Subcutaneous abdominal adipose tissue (tissue), 5 donors: ENCODE results near the gene DAAM2.

Source experiments
- H3K27ac ChIP-seq: one replicate; pipeline ENCODE4 v1.7.0; 2013; ENCODE audit warnings: low read depth, mild to moderate bottlenecking, inconsistent platforms, low read length, moderate library complexity
- H3K27me3 ChIP-seq, 5 donors: one replicate each; pipeline ENCODE4 v1.7.0; 2013; ENCODE audit warnings: low read length in 5 of 5, inconsistent platforms in 1 of 5; ENCODE audit not compliant: control insufficient read depth in 5 of 5, insufficient read depth in 4 of 5
- H3K36me3 ChIP-seq, 5 donors: one replicate each; pipeline ENCODE4 v1.7.0; 2013; ENCODE audit warnings: low read length in 5 of 5; ENCODE audit not compliant: control insufficient read depth in 5 of 5, insufficient read depth in 5 of 5
- H3K4me1 ChIP-seq, 5 donors: one replicate each; pipeline ENCODE4 v1.7.0; 2013; ENCODE audit warnings: low read length in 5 of 5, mild to moderate bottlenecking in 3 of 5, moderate library complexity in 1 of 5; ENCODE audit not compliant: control insufficient read depth in 5 of 5, insufficient read depth in 5 of 5
- H3K4me3 ChIP-seq, 5 donors: one replicate each; pipeline ENCODE4 v1.7.0; 2013; ENCODE audit warnings: low read length in 5 of 5, low read depth in 1 of 5
- H3K9ac ChIP-seq, 5 donors: one replicate each; pipeline ENCODE4 v1.7.0; 2013; ENCODE audit warnings: low read length in 5 of 5, mild to moderate bottlenecking in 4 of 5, moderate library complexity in 3 of 5
- H3K9me3 ChIP-seq, 5 donors: one replicate each; pipeline ENCODE4 v1.7.0; 2013; ENCODE audit warnings: low read length in 5 of 5; ENCODE audit not compliant: control insufficient read depth in 5 of 5
- donor health status: healthy.
- donor health status: healthy.
- donor health status: healthy.
- donor health status: healthy.
- donor health status: healthy.

Gene DAAM2

GRCh38 chr6:39852324-39852723 lies 60.1 kb downstream of the DAAM2 start:
- Histone ChIP-seq H3K9me3 (no peaks in the 10 kb centered on the region), H3K9ac (no peak overlapping the region), H3K27ac (peak overlapping the region; percentile 15), H3K4me1 (peaks cover 5 to 77% (median 60%) of the 10 kb centered on the region in 5 donors), H3K36me3 (peaks cover 0 to 11% (median 7%) of the 10 kb centered on the region in 5 donors), H3K27me3 (no peaks in the 10 kb centered on the region), H3K4me3 (peak overlapping the region in 1 of 5 donors; percentile 2)

DNA sequence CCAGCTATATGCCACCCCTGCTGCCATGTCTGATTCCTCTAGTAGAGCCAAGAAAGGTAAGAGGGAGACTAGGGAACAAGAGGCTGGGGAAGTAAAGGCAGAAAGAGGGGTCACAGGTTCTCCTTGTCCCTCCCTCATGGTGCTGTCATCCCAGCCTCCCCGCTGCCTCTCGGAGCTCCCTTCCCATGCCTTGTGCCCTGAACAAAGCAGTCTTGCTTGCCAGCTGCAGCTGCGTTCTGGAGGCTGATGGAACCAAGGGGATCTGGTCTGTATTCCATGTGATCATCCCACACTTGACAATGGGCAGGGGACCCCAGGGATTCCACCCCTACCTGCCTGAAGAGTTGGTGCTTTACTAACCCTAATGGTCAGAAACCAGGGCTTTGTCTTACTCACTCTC lies 61.4 kb downstream of the DAAM2 start:
- Histone ChIP-seq H3K9ac (no peak overlapping the region), H3K4me1 (peaks cover 5 to 69% (median 60%) of the 10 kb centered on the region in 5 donors), H3K27me3 (no peaks in the 10 kb centered on the region), H3K9me3 (no peaks in the 10 kb centered on the region), H3K36me3 (peaks cover under 1 to 22% (median 12%) of the 10 kb centered on the region in 5 donors), H3K27ac (peak overlapping the region; percentile 62), H3K4me3 (no peak overlapping the region)

DNA sequence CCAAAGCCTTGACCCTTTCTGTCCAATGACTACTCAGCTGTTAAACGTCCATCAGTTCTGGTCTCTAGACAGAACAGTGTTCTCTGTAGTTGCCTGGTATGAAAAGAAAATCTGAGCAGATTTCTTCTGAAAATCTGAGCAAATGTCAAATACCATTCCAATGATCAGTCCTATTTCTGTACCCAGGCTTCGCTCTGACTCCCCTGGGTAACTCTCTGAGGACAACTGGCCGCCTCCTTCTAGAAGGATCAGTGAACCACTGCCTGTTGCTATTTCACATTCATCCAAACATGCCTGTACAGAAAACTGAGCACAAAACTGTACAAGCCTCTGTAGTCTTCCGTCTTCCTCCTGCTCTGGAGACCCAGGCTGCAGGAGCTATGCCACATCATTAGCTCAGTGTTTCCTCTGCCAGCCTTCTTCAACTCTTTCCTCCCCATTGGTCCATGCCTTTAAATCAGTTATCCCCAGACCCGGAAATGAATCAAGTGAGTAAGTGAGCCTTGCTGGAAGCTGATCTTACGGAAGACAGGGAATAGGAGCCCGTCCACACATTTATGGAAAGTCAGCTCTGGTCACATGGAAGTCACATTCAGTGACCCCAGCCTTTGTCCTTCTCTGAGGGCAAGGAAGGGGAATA lies 63.3 kb downstream of the DAAM2 start:
- peak overlapping the region; percentile 79 for H3K27ac ChIP-seq
- no peak overlapping the region for H3K4me3 ChIP-seq
- H3K4me1 ChIP-seq: peaks cover 3 to 58% (median 50%) of the 10 kb centered on the region in 5 donors

GRCh38 chr6:39859025-39859424 lies 66.8 kb downstream of the DAAM2 start:
- Histone ChIP-seq H3K4me3 (no peak overlapping the region), H3K27ac (no peak overlapping the region), H3K9me3 (no peaks in the 10 kb centered on the region), H3K27me3 (no peaks in the 10 kb centered on the region), H3K4me1 (peaks cover 0 to 42% (median 35%) of the 10 kb centered on the region in 5 donors), H3K9ac (no peak overlapping the region), H3K36me3 (peaks cover 5 to 48% (median 26%) of the 10 kb centered on the region in 5 donors)

More for the DNA sequence above, 63.3 kb downstream of the DAAM2 start:
- Histone ChIP-seq H3K9ac (peak overlapping the region in 1 of 5 donors; percentile 57), H3K27me3 (no peaks in the 10 kb centered on the region), H3K9me3 (no peaks in the 10 kb centered on the region), H3K36me3 (peaks cover 3 to 32% (median 17%) of the 10 kb centered on the region in 5 donors)

- Histone ChIP-seq H3K9me3 (no peaks in the 10 kb centered on the region), H3K36me3 (peaks cover 5 to 50% (median 23%) of the 10 kb centered on the region in 5 donors), H3K4me1 (peaks cover 0 to 32% (median 18%) of the 10 kb centered on the region in 5 donors), H3K27me3 (no peaks in the 10 kb centered on the region), H3K4me3 (no peak overlapping the region), H3K9ac (no peak overlapping the region), H3K27ac (no peak overlapping the region)
These were observed 69.5 kb downstream of the DAAM2 start for GRCh38 chr6:39861663-39862062.

DNA sequence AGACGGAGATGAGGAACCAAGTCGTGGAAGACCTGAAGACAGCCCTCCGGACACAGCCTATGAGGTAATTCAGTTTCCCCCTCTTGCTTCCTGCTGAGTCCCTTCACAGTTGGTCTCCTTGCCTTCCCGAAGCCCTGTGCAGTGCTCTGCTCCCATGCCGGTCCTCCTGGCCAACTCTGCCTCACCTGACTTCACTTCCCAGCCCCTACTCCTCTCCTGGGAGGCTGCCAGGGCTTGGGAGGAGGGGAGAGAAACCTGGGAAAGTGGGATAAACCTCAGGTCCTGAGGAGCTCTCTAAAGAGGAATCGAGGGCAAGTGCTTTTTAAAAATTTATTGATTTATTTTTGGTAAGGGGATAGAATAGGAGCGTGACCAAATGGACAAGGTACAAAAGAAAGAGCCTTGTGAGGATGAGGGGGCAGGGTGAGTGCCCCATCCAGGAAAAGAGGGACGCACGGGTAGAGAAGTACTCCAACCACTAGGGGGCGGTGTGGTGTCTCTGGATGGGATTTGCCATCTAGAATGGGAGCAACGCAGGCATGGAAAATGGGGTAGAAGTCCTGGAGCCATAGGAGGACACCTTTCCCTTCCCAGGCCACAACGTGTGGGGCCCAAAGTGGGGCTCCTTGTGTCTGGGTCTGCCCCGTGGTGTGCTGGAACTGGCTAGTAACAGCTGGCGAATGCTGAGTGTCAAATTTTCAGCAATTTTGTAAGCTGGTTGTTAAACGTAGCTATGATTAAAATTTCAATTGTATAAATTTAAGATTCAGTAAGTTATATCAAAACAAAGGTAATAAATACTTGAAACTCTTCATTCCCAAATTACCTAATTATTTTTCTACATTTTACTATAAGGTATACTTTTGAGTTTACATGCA lies 73.1 kb downstream of the DAAM2 start:
- H3K27ac ChIP-seq: no peak overlapping the region

DNA sequence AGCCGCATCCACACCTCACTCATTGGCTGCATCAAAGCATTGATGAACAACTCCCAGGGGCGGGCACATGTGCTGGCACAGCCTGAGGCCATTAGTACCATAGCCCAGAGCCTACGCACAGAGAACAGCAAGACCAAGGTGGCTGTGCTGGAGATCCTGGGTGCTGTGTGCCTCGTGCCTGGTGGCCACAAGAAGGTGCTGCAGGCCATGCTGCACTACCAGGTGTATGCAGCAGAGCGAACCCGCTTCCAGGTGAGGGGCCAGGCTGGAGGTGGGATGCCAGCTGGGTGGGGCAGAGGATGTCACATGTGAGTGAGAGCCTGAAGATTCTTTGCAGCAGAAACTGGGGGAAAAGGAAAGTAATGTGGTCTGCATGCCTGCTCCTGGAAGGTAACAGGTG lies 75.4 kb downstream of the DAAM2 start:
- Histone ChIP-seq H3K9ac (no peak overlapping the region), H3K9me3 (no peaks in the 10 kb centered on the region), H3K36me3 (peaks cover 0 to 58% (median 34%) of the 10 kb centered on the region in 5 donors), H3K4me1 (peaks cover 0 to 27% (median 13%) of the 10 kb centered on the region in 5 donors), H3K4me3 (no peak overlapping the region), H3K27ac (no peak overlapping the region), H3K27me3 (no peaks in the 10 kb centered on the region)

More for the DNA sequence above, 73.1 kb downstream of the DAAM2 start:
- H3K4me3 ChIP-seq: no peak overlapping the region
- peaks cover 0 to 53% (median 33%) of the 10 kb centered on the region in 5 donors for H3K36me3 ChIP-seq
- H3K4me1 ChIP-seq: peaks cover 0 to 32% (median 18%) of the 10 kb centered on the region in 5 donors
- no peaks in the 10 kb centered on the region for H3K27me3 ChIP-seq
- no peaks in the 10 kb centered on the region for H3K9me3 ChIP-seq
- no peak overlapping the region for H3K9ac ChIP-seq

- H3K27ac ChIP-seq: no peak overlapping the region
- H3K9me3 ChIP-seq: no peaks in the 10 kb centered on the region
- H3K4me3 ChIP-seq: no peak overlapping the region
- H3K9ac ChIP-seq: no peak overlapping the region
- peaks cover 8 to 82% (median 57%) of the 10 kb centered on the region in 5 donors for H3K36me3 ChIP-seq
- H3K4me1 ChIP-seq: no peaks in the 10 kb centered on the region
- no peaks in the 10 kb centered on the region for H3K27me3 ChIP-seq
These were observed 78.8 kb downstream of the DAAM2 start for GRCh38 chr6:39870950-39871349.

GRCh38 chr6:39873439-39873838 lies 81.3 kb downstream of the DAAM2 start:
- H3K9ac ChIP-seq: no peak overlapping the region
- H3K27ac ChIP-seq: no peak overlapping the region
- peaks cover 8 to 89% (median 58%) of the 10 kb centered on the region in 5 donors for H3K36me3 ChIP-seq
- no peaks in the 10 kb centered on the region for H3K27me3 ChIP-seq
- no peaks in the 10 kb centered on the region for H3K9me3 ChIP-seq
- H3K4me1 ChIP-seq: peaks cover 0 to 14% (median 8%) of the 10 kb centered on the region in 5 donors
- no peak overlapping the region for H3K4me3 ChIP-seq

DNA sequence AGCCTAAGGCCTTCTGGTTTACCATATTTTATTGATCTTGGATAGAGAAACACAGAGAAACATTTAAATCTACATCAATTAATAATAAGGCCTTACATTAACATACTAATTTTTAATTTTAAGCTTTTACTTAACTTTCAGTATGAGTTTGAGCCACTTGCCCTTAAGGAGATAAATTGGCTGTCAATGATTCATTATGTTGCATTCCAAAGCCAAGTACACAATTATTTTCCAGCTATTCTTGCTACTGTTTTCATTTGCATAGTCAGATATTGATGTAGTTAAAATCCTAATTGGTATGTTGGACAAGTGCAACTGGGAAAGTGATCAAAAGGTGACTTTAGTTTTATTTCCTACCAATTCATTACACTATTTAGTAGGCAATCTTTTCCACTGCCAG lies 83.9 kb downstream of the DAAM2 start:
- H3K4me1 ChIP-seq: peaks cover 0 to 14% (median 8%) of the 10 kb centered on the region in 5 donors
- peak overlapping the region; percentile 18 for H3K27ac ChIP-seq
- peaks cover 8 to 88% (median 58%) of the 10 kb centered on the region in 5 donors for H3K36me3 ChIP-seq
- no peaks in the 10 kb centered on the region for H3K27me3 ChIP-seq
- no peaks in the 10 kb centered on the region for H3K9me3 ChIP-seq
- no peak overlapping the region for H3K4me3 ChIP-seq
- H3K9ac ChIP-seq: no peak overlapping the region
